Activated CD4-positive, alpha-beta T cell treated with anti-CD3 and anti-CD28 coated beads, Interleukin-2, Interleukin-4, amounts not matched to agents 100 ng/mL and 50 ng/mL, durations not matched to agents 16 hours and 8 hours (primary cell): ENCODE data around the gene CNOT6.

ENCODE experiments used
- DNase-seq: peaks from one replicate; pipeline ENCODE4 v3.0.0-alpha.2; 2020; ENCODE audit warnings: low spot score

CNOT6 gene

GRCh38 chr5:180622910-180623309 is 128.7 kb downstream of the CNOT6 start:
- DNase-seq = no peak

- DNase-seq = no peak
Measured at GRCh38 chr5:180623411-180623834, 129.2 kb downstream of the CNOT6 start.

DNA sequence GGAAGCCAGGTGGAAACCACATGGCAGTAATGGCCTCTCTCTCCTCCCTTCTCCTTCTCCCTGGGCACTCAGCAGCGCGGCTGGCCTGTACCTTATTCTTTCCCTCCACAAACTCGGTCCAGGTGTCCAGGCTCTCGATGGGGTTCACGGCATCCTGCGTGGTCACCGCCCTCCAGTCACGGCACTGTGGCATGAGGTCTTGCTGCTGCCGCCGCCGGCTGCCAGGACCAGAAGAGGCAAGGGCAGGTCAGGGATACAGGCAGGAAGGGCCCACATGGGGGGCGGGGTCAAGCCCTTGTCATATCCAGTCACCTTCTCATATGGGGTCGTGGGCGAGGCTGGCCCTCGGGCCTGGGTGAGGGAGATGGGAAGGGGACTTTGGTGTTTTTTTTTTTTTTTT is 129.7 kb downstream of the CNOT6 start:
- DNase-seq = no peak

- DNase-seq = no peak
Measured at GRCh38 chr5:180624587-180624986, 130.4 kb downstream of the CNOT6 start.

DNA sequence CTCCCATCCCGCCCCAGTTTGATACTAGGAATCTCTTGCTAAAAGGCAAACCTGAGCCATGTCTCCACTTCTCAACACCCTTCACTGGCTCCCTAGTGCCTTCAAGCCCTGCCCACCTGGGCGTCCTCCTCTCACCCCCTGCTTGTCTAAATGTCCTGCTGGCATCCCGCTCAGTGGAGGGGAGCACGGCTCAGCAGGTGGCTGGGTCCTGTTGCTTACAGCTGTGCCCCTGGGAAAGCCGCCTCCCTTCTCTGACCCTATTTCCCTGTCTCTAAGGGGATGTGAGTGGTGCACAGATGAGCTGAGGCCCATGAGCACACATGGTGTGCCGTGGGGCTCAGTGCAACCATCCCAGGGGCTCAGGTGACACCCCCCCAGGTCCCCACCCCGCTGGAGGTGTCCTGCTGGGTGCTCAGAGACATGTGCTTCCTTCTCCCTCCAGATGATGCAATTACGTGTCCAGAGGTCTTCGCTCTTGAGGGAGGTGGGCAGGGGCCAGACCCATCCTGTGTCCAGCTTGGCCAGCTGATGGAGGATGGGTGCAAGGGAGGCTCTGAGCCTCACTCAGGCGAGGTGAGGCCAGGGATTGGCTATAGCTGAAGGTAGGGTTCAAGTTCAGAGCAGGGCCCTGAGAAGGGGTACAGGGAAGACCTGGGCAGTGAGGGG is 131.1 kb downstream of the CNOT6 start:
- no peak for DNase-seq

DNA sequence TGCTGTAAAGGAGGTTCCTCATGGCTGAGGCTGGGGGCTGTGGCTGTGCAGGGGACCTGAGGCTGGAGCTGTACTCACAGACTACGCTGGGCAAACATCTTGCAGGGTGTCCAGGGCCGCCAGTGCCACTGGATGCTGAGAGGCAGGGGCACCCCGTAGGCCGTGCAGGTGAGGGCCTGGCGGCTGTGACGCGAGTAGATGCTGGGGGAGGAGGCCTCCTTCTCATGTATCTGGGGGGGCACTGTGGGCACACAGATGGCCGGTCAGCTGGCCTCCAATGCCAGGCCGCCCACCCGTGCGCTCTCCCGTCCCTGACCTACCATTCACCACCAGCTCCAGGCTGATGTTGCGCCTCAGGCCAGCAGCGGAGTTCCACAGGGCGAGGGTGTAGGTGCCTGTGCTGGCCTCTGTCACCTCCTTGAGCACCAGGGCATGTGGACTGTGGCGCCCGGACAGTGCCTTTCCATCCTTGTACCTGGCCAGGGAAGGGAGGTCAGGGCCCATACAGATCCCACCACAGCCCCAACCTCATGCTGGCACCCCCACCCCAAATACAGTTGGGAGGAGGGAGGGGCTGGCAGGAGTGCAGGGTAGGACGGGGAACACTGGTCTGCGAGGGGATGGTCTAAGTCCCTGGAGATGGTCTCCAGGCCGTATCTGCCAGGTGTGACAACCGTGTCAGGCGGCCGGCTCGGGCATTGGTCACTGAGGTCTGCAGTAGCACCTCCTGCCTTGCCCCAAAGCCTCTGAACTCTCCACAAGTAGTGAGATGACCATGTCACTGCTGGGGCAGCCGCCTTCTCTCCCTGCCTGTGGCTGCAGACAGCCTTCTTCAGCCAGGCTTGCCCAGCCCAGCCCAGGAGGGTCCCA is 131.8 kb downstream of the CNOT6 start:
- no peak for DNase-seq

GRCh38 chr5:180626661-180627385 is 132.6 kb downstream of the CNOT6 start:
- no peak for DNase-seq

GRCh38 chr5:180627386-180628120 is 133.4 kb downstream of the CNOT6 start:
- no peak for DNase-seq
